Neutrophil (primary cell): ENCODE data around the gene GPR31.

Experiments used
- H3K27ac ChIP-seq: fragments of 200-600 bp; sonication (generic); 2 replicates; pipeline ENCODE4 v1.5.1; 2016; ENCODE audit warnings: mild to moderate bottlenecking, moderate library complexity
- H3K27me3 ChIP-seq: fragments of 200-600 bp; sonication (generic); 2 replicates; pipeline ENCODE4 v1.6.0; 2016; ENCODE audit warnings: mild to moderate bottlenecking
- H3K36me3 ChIP-seq: fragments of 200-600 bp; sonication (generic); 2 replicates; pipeline ENCODE4 v1.5.1; 2017
- H3K4me1 ChIP-seq, 2 experiments: fragments of 200-600 bp in 1 of 2; sonication (generic) in 1 of 2; 1 replicate in 1 of 2; 2 replicates in 1 of 2; pipeline versions ENCODE4 v1.5.1 to v1.6.1; 2013 to 2016; ENCODE audit warnings: low read depth in 1 of 2, low read length in 1 of 2, mild to moderate bottlenecking in 1 of 2, moderate library complexity in 1 of 2; ENCODE audit not compliant: control insufficient read depth in 1 of 2, insufficient read depth in 1 of 2
- H3K4me3 ChIP-seq, 2 experiments: fragments of 200-600 bp in 1 of 2; sonication (generic) in 1 of 2; 1 replicate in 1 of 2; 2 replicates in 1 of 2; pipeline ENCODE4 v1.5.1; 2013 to 2016; ENCODE audit warnings: low read depth in 1 of 2, low read length in 1 of 2, mild to moderate bottlenecking in 1 of 2, moderate library complexity in 1 of 2
- H3K9me3 ChIP-seq: fragments of 200-600 bp; sonication (generic); 2 replicates; pipeline ENCODE4 v1.5.1; 2016
- TF ChIP-seq, protein P1 (sequence below): fragments of 200-600 bp; sonication (generic); IDR thresholded peaks from 2 replicates; pipeline ENCODE4 v1.5.1; 2016; ENCODE audit warnings: antibody characterized with exemption

GPR31 gene

GRCh38 chr6:167157414-167157813 is 366 bp downstream of the GPR31 start:
- Histone ChIP-seq H3K27me3 (no peaks in the 10 kb centered on the region), H3K4me3 (no peak overlapping the region), H3K36me3 (no peaks in the 10 kb centered on the region), H3K4me1 (no peaks in the 10 kb centered on the region), H3K9me3 (no peaks in the 10 kb centered on the region), H3K27ac (no peak overlapping the region)
- TF ChIP-seq, protein P1, sequence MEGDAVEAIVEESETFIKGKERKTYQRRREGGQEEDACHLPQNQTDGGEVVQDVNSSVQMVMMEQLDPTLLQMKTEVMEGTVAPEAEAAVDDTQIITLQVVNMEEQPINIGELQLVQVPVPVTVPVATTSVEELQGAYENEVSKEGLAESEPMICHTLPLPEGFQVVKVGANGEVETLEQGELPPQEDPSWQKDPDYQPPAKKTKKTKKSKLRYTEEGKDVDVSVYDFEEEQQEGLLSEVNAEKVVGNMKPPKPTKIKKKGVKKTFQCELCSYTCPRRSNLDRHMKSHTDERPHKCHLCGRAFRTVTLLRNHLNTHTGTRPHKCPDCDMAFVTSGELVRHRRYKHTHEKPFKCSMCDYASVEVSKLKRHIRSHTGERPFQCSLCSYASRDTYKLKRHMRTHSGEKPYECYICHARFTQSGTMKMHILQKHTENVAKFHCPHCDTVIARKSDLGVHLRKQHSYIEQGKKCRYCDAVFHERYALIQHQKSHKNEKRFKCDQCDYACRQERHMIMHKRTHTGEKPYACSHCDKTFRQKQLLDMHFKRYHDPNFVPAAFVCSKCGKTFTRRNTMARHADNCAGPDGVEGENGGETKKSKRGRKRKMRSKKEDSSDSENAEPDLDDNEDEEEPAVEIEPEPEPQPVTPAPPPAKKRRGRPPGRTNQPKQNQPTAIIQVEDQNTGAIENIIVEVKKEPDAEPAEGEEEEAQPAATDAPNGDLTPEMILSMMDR, result no peak

DNA sequence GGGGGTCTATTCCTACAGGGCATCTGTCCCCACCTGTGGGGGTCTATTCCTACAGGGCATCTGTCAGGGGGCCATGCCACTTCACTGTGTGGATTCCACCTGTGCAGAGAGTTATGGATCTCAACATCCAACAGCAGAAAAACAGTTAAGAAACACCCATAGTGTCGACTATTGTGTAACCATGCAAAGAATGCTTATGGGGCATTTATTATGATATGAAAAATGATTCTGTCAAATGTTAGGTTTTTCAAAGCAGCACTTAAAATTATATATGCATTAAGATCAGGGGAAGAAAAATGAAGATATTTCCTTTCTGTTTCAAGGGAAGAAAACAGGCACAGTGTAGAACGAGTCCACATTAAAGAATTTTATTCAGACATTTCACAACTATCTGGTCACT is 2.9 kb downstream of the GPR31 start:
- H3K4me3 ChIP-seq, result no peak overlapping the region
- H3K9me3 ChIP-seq, result no peaks in the 10 kb centered on the region
- H3K27ac ChIP-seq, result no peak overlapping the region
- TF ChIP-seq, protein P1, result no peak
- H3K36me3 ChIP-seq, result no peaks in the 10 kb centered on the region
- H3K4me1 ChIP-seq, result no peaks in the 10 kb centered on the region
- H3K27me3 ChIP-seq, result no peaks in the 10 kb centered on the region

- no peaks in the 10 kb centered on the region for H3K36me3 ChIP-seq
- H3K27me3 ChIP-seq, result no peaks in the 10 kb centered on the region
- no peaks in the 10 kb centered on the region for H3K4me1 ChIP-seq
- H3K27ac ChIP-seq, result no peak overlapping the region
- no peaks in the 10 kb centered on the region for H3K9me3 ChIP-seq
- H3K4me3 ChIP-seq, result no peak overlapping the region
- TF ChIP-seq, protein P1, result no peak
Observed at GRCh38 chr6:167154291-167154690, 3.5 kb downstream of the GPR31 start.

DNA sequence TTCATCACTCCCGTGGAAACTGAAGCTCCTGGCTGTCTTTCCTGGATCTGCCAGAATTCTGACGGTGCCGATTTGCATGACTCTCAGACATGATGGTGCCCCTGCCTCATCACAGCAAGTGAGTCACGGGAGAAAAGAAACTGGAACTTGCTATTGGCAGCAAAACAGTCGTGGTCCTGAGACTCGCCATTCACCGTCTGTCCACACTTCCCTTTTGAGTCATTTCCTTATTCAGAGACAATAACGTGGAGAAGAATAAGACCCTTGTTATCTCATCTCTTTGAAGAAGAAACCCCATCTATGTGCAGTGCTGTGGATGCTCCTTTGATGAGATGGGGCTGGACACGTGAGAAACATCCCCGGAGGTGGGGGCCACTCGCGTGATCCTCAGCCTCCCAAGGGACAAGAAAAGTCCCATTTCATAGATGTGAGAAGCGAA is 4.2 kb downstream of the GPR31 start:
- Histone ChIP-seq H3K4me1 (no peaks in the 10 kb centered on the region), H3K36me3 (no peaks in the 10 kb centered on the region), H3K9me3 (no peaks in the 10 kb centered on the region), H3K27ac (no peak overlapping the region), H3K4me3 (no peak overlapping the region), H3K27me3 (no peaks in the 10 kb centered on the region)
- TF ChIP-seq, protein P1, result no peak

DNA sequence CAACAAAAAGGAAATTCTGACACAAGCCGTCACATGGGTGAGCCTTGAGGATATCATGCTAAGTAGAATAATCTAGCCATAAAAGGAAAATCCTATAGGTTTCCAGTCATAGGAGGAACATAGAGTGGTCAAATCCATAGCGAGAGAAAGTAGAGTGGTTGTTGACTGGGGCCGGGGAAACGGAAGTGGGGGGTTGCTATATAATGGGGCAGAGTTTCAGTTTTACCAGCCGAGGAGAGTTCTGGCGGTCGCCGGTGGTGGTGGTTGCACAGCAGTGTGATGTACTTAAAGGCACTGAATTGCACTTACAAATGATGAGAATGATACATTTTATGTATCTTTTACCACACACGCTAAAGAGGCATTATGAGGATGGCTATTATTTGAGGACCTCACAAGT is 4.9 kb downstream of the GPR31 start:
- TF ChIP-seq, protein P1, result no peak
- Histone ChIP-seq H3K27ac (no peak overlapping the region), H3K36me3 (no peaks in the 10 kb centered on the region), H3K27me3 (no peaks in the 10 kb centered on the region), H3K4me3 (no peak overlapping the region), H3K9me3 (no peaks in the 10 kb centered on the region), H3K4me1 (no peaks in the 10 kb centered on the region)

GRCh38 chr6:167151648-167152047 is 6.1 kb downstream of the GPR31 start:
- H3K4me1 ChIP-seq, result no peaks in the 10 kb centered on the region
- H3K27ac ChIP-seq, result no peak overlapping the region
- H3K36me3 ChIP-seq, result no peaks in the 10 kb centered on the region
- H3K4me3 ChIP-seq, result no peak overlapping the region
- H3K9me3 ChIP-seq, result no peaks in the 10 kb centered on the region
- TF ChIP-seq, protein P1, result no peak
- peaks cover 8% of the 10 kb centered on the region for H3K27me3 ChIP-seq
